NK-92 treated with Interleukin-12 subunit alpha and Interleukin-12 subunit beta, amount 100 ng/mL, for 24 hours (cell line): ENCODE results near the gene NUDT1.

ENCODE experiments used
- DNase-seq: peaks from one replicate; lab custom pipeline; 2025; lab: John Stamatoyannopoulos, UW

NUDT1 gene

GRCh38 chr7:2241580-2242540 is at the start of gene NUDT1, which contains the start of gene MRM2:
Gene NUDT1, plus strand, starts transcription at chr7:2242226. Its CDS starts 2,349 bp downstream, at chr7:2244575.
Gene MRM2, minus strand, starts transcription at chr7:2242205. Its CDS starts 36 bp downstream, at chr7:2242169.
- peak; percentile 57 for DNase-seq

DNA sequence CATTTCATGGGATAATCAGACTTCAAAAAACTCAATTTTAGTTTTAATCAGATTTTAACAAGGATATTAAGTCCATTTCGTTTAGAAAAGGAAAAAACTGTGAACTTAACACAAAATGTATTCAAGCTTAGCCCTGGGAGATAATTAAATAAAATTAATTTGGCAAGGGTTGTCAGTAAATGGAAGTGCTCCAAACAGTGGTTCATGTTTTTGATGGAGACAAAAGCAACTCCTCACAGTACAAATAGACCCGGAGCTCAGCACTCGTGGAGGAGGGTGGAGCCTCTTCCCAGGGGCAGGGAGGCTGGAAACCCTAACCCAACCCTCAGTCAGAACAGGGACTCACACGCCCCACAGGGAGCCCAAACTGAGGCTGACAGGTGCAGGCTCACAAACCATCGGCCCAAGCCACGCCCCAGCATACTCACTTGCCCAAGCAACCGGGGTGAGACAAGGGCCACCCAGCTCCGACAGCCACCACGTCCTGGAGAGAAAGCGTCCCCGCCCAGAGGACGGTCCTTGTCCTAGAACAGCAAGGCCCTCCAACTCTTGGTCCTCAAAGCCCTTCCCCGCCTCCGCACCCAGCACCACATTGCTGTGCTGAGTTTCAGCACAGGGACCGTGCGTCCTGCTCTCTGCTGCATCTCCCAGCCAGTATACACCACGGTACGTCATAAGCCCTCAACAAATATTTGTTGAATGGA is 49.0 kb upstream of the NUDT1 start:
- DNase-seq, result no peak

- no peak for DNase-seq
Observed at GRCh38 chr7:2193575-2194305, 48.3 kb upstream of the NUDT1 start.

GRCh38 chr7:2195400-2196246 is 46.4 kb upstream of the NUDT1 start:
- DNase-seq, result no peak

DNA sequence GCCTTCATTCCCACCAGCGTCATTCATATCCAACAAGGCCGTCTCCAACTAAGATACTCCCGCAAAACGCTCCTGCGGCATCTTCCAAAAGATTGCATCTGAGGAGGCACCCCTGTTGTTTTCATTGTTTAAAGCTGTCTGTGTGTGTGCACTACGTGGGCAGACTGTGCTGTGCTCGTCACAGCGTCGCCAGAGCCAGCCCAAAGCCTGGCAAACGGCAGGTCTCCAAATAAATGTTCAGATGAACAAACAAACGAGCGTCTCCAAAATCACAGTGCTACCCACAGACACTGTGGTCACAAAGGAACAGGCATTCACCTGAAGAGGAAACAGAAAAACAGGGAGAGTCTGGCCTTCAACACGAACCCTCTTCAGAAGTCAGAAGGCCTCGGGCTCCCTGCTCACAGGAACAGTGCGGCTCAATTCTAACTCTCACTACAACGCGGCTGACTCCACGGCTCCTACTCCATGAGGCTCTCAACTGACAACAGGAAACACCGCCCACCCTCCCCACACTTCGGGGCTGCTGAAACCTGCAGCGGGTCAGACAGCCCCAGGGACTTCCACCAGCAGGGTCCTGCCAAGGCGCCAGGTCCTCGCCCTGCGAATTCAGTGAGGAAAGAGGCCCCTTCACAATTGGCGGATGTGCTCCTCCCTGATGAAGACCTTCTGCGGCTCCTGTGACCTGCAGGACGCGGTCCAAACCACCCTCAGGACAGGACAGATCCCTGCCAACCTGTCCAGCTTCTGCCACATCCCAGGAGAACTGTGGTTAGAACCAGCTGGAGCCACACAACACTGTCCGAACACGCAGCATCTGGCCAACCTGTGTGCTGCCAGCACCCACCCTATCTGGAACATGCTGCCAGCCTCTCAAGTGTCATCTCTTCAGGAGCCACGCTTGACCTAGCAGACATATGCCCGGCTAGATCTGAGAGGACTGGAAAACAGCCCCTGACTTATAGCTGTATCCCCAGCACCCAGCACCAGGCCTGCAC is 45.3 kb upstream of the NUDT1 start:
- no peak for DNase-seq

DNA sequence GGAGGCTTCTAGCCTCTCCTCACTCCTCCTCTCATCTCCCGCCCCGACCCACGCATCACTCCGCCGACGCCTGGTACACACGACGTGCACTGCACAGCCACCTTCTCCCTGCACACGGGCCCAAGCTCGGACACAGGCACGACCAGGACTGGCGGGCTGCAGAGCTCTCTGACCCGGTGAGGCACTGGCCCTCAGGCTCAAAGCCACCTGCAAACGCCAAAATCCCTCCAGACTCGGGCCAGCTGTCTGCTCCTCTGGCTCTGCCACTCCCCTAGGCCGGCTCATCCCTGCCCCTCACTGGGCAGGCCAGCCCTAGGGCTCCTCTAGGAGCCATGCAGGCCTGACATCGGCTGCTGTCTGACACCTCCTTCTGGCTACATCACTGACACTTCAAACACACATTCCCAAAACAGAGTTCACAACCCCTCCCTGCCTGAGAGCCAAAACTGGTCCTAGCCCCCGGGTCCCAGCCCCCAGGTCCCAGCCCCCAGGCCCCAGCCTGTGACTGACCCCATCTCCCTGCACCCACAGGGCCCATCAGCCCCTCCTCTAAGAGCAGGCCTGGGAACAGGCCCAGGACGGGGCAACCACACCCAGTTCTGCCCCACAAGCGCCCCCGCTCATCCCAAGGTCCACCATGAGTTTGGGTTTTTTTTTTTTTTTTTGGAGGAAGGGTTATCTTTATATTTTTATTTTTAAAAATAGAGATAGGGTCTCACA is 44.4 kb upstream of the NUDT1 start:
- DNase-seq, result no peak

DNA sequence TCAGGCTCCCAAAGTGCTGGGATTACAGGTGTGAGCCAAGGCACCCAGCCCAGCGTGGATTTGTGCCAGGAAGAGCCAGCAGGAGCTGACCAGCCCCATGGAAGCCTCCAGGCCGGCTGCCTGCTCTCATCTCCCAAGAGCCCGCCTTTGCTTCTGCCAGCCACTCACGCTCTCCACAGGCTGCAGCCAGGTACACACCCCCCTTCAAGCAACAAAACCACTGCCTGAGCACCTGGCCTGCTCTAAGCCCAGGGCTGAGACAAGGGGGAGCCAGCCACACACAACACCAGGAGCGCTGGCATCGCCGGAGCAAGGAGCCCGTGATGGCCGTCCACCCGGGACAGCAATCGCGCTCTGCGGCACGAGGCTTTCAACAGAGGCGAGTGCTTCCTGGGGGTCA is 43.8 kb upstream of the NUDT1 start:
- no peak for DNase-seq

DNA sequence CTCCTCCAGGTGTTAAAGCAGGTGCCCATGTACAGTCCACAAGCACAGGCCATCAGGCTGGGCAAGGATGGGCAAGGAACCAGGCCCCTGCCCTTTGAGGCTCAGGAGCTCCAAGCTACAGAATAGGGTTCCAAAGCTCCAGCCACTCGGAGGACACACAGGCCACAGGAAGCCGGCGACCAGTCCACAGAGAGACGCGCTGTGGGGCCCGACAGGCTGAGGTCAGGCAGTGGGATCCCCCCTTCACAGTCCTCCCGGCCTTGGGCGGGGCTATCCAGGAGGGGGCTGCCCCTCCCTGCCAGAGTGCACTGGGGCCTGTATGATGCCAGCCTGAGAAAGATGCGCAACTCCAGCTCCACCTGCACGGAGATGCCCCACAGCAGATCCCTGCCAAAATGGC is 43.3 kb upstream of the NUDT1 start:
- DNase-seq, result no peak

- no peak for DNase-seq
Observed at GRCh38 chr7:2199528-2199927, 42.5 kb upstream of the NUDT1 start.

DNA sequence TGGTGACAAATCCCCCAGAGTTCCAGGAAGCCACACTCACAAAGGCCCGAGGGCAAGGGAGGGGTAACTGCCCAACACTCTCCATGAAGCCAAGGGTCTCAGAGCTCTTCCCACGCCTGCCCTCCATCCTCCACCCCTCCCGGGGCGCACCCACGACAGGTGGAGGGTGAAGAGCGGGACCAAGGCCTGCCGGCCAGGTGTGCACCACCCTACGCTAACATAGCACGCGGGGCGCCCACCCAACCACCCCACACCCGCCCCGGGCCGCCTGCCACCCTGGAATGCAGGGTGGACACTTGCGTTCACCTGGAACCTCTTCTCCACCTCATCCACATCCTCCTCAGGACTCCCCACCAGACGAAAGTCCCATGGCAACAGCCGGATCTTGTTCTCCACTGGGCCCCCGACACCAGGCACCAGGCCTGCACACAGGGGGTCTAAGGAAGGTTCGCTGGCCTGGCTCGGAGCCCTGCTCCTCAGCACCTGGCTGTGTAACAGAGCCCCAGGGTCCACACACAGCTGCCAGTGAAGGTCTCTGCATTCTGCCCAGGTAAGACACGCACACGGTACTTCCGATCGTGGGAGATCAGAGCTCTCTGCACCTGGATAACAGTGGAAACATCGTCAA is 42.0 kb upstream of the NUDT1 start:
- DNase-seq, result no peak

- DNase-seq, result no peak
Observed at GRCh38 chr7:2200584-2200980, 41.4 kb upstream of the NUDT1 start.

GRCh38 chr7:2201128-2201527 is 40.9 kb upstream of the NUDT1 start:
- no peak for DNase-seq

- no peak for DNase-seq
Observed at GRCh38 chr7:2201686-2202360, 40.2 kb upstream of the NUDT1 start.

DNA sequence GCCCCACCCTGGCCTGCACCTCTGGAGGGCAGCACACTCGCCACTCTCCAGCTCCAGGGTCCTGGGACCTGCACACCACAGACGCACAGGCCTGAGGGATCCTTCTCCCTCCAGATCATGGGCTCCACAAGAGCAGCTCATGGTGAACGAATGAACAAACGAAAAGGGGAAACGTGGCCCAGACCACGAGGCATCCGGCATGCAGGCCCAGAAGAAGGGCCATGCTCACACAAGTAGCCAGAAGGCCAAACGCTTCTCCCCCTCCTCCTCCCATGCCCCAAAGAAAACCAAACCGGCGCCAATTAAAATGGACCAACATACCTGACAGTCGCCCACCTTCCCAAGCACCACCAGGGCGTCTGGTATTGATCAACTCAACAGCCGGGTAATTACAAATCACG is 39.7 kb upstream of the NUDT1 start:
- no peak for DNase-seq

DNA sequence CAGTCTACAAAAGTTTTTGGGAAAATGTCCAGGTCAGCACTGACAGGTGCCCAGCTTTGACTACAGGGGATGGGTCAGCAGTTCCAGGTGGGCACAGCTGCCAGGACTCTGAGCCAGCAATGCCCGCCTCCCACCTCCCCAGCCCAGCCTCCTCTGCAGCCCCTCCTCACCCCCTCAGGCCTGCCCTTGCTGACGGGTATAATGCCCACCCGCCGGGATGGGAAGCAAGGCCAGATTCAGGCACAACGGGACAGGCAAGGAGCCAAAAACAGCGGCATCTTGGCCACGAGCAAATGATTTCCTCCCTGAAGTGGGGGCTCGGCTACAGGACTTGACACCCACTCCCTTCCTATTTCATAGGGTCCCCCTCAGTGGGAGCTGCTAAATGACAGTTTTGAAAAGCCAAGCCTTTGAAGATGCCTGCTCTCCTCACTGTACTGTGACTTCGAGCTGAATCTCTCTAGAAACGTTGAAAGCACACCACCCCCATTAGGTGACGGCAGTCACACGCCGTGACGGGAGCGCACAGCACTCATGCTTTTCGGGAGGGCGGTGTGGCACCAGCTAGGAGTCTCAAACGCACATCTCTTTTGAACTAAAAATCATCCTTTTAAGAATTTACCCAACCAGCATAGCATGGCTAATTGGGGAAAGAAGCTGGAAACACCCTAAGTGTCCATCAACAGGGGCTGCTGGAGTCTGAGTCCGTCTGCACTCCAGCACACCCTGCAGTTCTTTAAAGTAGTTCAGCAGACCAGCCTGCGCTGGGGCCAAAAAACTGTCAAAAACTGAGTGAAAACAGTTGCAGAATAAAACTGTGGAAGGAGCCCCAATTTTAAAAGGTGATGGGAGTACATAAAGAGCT is 38.9 kb upstream of the NUDT1 start:
- no peak for DNase-seq

GRCh38 chr7:2203766-2204300 is 38.2 kb upstream of the NUDT1 start:
- DNase-seq, result no peak

DNA sequence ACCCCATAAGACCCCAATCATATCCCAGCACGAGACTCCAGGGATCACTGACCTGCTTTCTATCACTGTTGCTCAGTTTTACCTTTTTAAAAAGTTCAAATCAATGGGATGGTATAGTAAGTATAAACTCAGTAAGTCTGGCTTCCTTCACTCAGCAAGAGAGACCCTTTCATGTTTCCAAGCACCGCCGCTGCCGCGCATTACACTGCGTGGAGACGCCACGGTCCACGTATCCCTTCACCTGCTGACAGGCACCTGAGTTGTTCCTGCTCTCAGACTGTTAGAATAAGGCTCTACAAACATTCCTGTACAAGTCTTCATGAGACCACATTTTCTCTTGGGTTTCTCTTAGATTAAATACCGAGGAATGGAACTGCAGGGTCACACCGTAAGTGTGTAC is 37.6 kb upstream of the NUDT1 start:
- DNase-seq, result no peak
